Karpas-422 (cell line): ENCODE measurements around the gene DAB2IP. TPM values are rescaled to one million over a fixed set of nuclear protein-coding genes. Genes with fewer than 3 reads are reported as not detected.

ENCODE experiments used
- DNase-seq: peaks from one replicate; pipeline ENCODE4 v3.0.0-alpha.2; 2015
- H2AFZ ChIP-seq: fragments of 200-600 bp; sonication (generic); 2 replicates; pipeline ENCODE4 v1.6.1; 2014; ENCODE audit warnings: antibody characterized with exemption, low read length, mixed read lengths
- H3K27ac ChIP-seq: fragments of 200-600 bp; sonication (generic); 2 replicates; pipeline ENCODE4 v1.5.1; 2014; ENCODE audit warnings: mild to moderate bottlenecking, low read length, moderate library complexity
- H3K27me3 ChIP-seq: fragments of 200-600 bp; sonication (generic); 2 replicates; pipeline ENCODE4 v1.6.1; 2014; ENCODE audit warnings: low read length, mixed read lengths
- H3K36me3 ChIP-seq: fragments of 200-600 bp; sonication (generic); 2 replicates; pipeline ENCODE4 v1.6.1; 2014; ENCODE audit warnings: low read length, mixed read lengths; ENCODE audit not compliant: insufficient read depth
- H3K4me1 ChIP-seq: fragments of 200-600 bp; sonication (generic); 2 replicates; pipeline ENCODE4 v1.6.1; 2014; ENCODE audit warnings: mild to moderate bottlenecking, low read length, mixed read lengths
- H3K4me2 ChIP-seq: fragments of 200-600 bp; sonication (generic); 2 replicates; pipeline ENCODE4 v1.6.1; 2014; ENCODE audit warnings: low read length, low read depth, mild to moderate bottlenecking; ENCODE audit not compliant: poor library complexity, severe bottlenecking
- H3K4me3 ChIP-seq: fragments of 200-600 bp; sonication (generic); 2 replicates; pipeline ENCODE4 v1.5.1; 2014; ENCODE audit warnings: mild to moderate bottlenecking, antibody characterized with exemption, low read length, mixed read lengths
- H3K79me2 ChIP-seq: fragments of 200-600 bp; sonication (generic); 2 replicates; pipeline ENCODE4 v1.6.1; 2014; ENCODE audit warnings: mild to moderate bottlenecking, low read length, mixed read lengths
- H3K9ac ChIP-seq: fragments of 200-600 bp; sonication (generic); 2 replicates; pipeline ENCODE4 v1.6.0; 2014; ENCODE audit warnings: low read length
- H3K9me2 ChIP-seq: fragments of 200-600 bp; sonication (generic), shearing (Covaris generic); replicated peaks from 2 replicates; pipeline ENCODE4 v1.6.0; 2014; ENCODE audit warnings: mild to moderate bottlenecking, low read length, moderate library complexity; ENCODE audit not compliant: insufficient read depth
- H3K9me3 ChIP-seq: fragments of 300-700, 200-600 bp; sonication (generic); 2 replicates; pipeline ENCODE4 v1.6.1; 2014; ENCODE audit warnings: low read length, mixed read lengths
- H4K20me1 ChIP-seq: fragments of 200-600 bp; sonication (generic); 2 replicates; pipeline ENCODE4 v1.6.1; 2014; ENCODE audit warnings: mild to moderate bottlenecking, antibody characterized with exemption, low read length, low read depth; ENCODE audit not compliant: insufficient read depth
- total RNA-seq: library from RNA; depleted of rRNA; stranded (reverse); fragments of >200 nt; shearing (Covaris generic); gene quantifications from 2 replicates; pipeline ENCODE4 v1.2.3, GENCODE V29; 2014; ENCODE audit warnings: low replicate concordance

Gene DAB2IP
- total RNA-seq, 1 experiment from 2014 or later, result 1.3 TPM

GRCh38 chr9:121675969-121676822 lies 24.8 kb downstream of the DAB2IP start:
- Histone ChIP-seq H3K27ac (no peak overlapping the region), H3K9ac (no peak overlapping the region), H3K4me2 (no peak overlapping the region), H3K36me3 (no peaks in the 10 kb centered on the region), H3K4me1 (no peaks in the 10 kb centered on the region), H3K9me3 (no peaks in the 10 kb centered on the region), H3K4me3 (no peak overlapping the region), H3K79me2 (no peaks in the 10 kb centered on the region), H2AFZ (no peak overlapping the region), H3K9me2 (no peaks in the 10 kb centered on the region), H4K20me1 (no peaks in the 10 kb centered on the region), H3K27me3 (no peaks in the 10 kb centered on the region)
- DNase-seq, result no peak

- Histone ChIP-seq H3K27ac (no peak overlapping the region), H3K9me2 (no peaks in the 10 kb centered on the region), H3K4me3 (no peak overlapping the region), H3K79me2 (no peaks in the 10 kb centered on the region), H3K27me3 (no peaks in the 10 kb centered on the region), H3K9me3 (no peaks in the 10 kb centered on the region), H3K36me3 (no peaks in the 10 kb centered on the region), H3K4me1 (no peaks in the 10 kb centered on the region), H3K4me2 (no peak overlapping the region), H3K9ac (no peak overlapping the region), H4K20me1 (no peaks in the 10 kb centered on the region), H2AFZ (no peak overlapping the region)
- DNase-seq, result no peak
Measured at GRCh38 chr9:121676926-121677325, 25.5 kb downstream of the DAB2IP start.

DNA sequence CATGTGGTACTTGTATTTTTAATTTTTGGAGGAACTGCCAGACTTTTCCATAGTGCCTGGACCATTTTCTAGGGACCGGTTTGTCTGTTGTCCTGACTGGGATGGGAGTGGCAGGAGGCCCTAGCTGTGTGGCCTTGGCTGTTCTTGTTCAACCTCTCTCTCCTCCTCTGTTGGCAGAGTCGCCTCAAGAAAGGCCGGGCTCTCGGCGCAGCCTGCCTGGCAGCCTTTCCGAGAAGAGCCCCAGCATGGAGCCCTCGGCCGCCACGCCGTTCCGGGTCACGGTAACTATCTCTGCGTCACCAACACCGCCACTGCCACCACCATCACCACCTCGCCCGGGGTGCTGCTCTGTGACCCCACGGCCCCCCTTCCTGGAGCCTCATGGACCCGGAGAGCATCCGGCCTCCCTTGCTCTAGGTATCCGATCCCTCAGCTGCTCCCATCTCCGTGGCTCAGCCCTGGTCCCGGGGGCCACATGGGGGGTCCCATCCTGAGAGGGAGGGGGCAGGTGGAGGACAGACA lies 27.1 kb downstream of the DAB2IP start:
- H3K9me2 ChIP-seq, result no peaks in the 10 kb centered on the region
- no peak overlapping the region for H3K9ac ChIP-seq
- no peaks in the 10 kb centered on the region for H4K20me1 ChIP-seq
- H3K36me3 ChIP-seq, result no peaks in the 10 kb centered on the region
- no peak for DNase-seq
- H2AFZ ChIP-seq, result no peak overlapping the region
- H3K9me3 ChIP-seq, result no peaks in the 10 kb centered on the region
- no peak overlapping the region for H3K4me2 ChIP-seq
- H3K27me3 ChIP-seq, result no peaks in the 10 kb centered on the region
- no peaks in the 10 kb centered on the region for H3K4me1 ChIP-seq
- H3K79me2 ChIP-seq, result no peaks in the 10 kb centered on the region
- H3K4me3 ChIP-seq, result no peak overlapping the region
- H3K27ac ChIP-seq, result no peak overlapping the region

DNA sequence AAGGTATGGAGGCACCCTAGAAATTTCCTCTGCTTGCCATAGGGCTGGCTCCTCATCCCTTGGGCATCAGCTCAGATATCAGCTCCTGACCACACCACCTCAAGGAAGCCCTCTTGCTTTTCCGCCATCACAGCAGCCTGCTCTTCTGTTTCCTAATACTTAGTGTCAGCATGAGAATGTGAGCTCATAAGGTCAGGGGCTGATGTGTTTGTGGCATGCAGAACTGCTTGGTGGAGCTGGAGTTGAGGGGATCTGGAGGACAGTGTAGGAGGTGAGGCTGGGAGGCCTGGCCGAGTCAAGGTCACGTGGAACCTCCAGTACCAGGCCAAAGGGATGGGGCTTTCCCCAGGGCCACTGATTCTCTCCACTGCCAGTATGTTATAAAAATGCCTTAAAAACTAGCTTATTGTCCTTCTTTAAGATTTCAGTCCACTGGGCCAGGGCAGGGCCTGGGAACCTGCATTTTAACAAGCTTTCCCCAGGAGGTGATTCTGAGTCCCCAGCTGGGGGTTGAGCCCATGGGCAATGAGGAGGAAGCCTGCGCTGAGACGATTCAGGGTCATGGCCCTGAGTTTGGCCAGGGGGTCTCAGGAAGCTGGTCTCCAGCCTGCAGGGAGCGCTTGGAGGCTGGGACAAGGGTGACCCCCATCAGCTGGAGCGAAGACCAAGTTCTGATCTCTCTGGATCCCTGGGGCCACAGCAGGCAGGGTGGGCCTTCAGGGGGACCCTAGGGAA lies 28.6 kb downstream of the DAB2IP start:
- Histone ChIP-seq H3K36me3 (no peaks in the 10 kb centered on the region), H3K79me2 (no peaks in the 10 kb centered on the region), H2AFZ (no peak overlapping the region), H3K9me2 (no peaks in the 10 kb centered on the region), H3K9me3 (no peaks in the 10 kb centered on the region), H3K4me2 (no peak overlapping the region), H3K4me3 (no peak overlapping the region), H3K9ac (no peak overlapping the region), H4K20me1 (no peaks in the 10 kb centered on the region), H3K27me3 (no peaks in the 10 kb centered on the region), H3K4me1 (no peaks in the 10 kb centered on the region), H3K27ac (no peak overlapping the region)
- no peak for DNase-seq

DNA sequence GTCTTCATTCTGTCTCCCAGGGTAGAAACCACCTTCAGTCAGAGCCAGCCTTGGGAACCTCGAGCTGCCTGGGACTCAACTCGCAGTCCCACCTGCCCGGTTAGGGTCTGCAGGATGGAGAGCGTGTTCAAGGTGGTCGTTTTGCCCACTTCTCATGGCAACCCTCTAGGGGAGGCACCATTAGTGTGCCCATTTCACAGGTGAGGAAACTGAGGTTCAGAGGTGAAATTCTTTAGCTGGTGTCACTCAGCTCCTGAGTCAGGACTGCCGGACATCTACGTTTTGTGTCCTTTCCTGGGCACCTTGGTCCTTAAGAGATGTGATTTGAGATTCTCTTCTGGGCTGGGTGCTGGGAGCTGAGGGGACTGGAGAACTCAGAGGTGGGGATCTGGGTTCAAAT lies 30.0 kb downstream of the DAB2IP start:
- H3K9me2 ChIP-seq, result no peaks in the 10 kb centered on the region
- no peaks in the 10 kb centered on the region for H3K36me3 ChIP-seq
- no peaks in the 10 kb centered on the region for H3K4me1 ChIP-seq
- H3K9me3 ChIP-seq, result no peaks in the 10 kb centered on the region
- H4K20me1 ChIP-seq, result no peaks in the 10 kb centered on the region
- H3K27ac ChIP-seq, result no peak overlapping the region
- DNase-seq, result no peak
- no peak overlapping the region for H3K4me3 ChIP-seq
- H3K4me2 ChIP-seq, result no peak overlapping the region
- H3K9ac ChIP-seq, result no peak overlapping the region
- H2AFZ ChIP-seq, result no peak overlapping the region
- no peaks in the 10 kb centered on the region for H3K79me2 ChIP-seq
- no peaks in the 10 kb centered on the region for H3K27me3 ChIP-seq

DNA sequence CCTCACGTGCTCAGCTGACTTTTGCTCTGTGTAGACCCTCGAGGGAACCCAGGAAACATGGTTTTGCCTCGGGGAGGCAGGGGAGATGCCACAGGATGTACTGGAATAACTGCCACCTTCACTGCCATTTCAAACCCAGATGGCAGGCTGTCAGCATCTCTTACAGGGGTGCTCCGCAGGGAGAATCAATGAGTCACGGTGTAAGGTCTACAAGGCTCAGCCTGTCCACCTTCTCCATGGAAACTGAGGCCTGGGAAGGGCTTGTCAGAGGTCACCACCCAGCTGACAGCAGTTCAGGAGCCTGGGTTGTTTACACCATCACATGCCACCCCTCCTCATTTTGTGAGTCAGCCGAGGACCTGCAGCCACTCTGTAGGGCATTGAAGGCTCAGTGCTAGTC lies 30.8 kb downstream of the DAB2IP start:
- H3K9me3 ChIP-seq, result no peaks in the 10 kb centered on the region
- no peak overlapping the region for H2AFZ ChIP-seq
- H3K36me3 ChIP-seq, result no peaks in the 10 kb centered on the region
- no peak overlapping the region for H3K4me3 ChIP-seq
- H4K20me1 ChIP-seq, result no peaks in the 10 kb centered on the region; the same call in 1 of the 2 replicates
- H3K9ac ChIP-seq, result no peak overlapping the region
- no peak overlapping the region for H3K4me2 ChIP-seq
- DNase-seq, result no peak
- no peaks in the 10 kb centered on the region for H3K27me3 ChIP-seq
- no peaks in the 10 kb centered on the region for H3K4me1 ChIP-seq
- H3K9me2 ChIP-seq, result no peaks in the 10 kb centered on the region
- H3K27ac ChIP-seq, result no peak overlapping the region
- H3K79me2 ChIP-seq, result no peaks in the 10 kb centered on the region

DNA sequence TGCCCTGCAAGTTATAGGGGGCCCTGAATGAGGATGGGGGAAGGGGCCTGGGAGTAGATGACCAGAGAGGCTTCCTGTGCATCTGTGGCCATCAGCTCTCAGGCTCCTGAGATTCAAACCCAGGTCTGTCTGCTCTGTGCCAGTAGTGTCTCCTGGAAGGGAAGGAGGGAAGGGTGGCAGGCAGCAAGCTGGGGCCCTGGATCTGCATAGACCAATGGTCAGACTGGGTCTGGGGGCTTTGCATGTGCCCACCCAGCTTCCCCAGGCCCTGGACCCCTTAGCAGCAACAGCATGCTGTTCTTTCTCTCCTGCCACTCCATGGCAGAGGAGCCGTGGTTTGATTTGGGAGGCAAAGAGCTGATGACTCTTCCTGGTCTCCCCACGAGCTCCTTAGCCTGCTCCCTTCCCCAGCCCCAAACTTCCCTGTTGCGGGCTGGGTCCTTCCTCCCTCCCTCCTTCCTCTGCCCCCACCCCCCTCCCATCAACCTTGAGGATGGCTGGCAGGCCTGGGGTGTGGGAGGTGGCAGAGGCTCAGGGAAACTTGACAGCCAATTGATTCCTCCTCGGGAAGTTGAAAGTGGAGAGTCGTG lies 31.6 kb downstream of the DAB2IP start:
- H3K4me1 ChIP-seq, result no peaks in the 10 kb centered on the region
- H3K4me2 ChIP-seq, result no peak overlapping the region
- no peaks in the 10 kb centered on the region for H3K36me3 ChIP-seq
- no peaks in the 10 kb centered on the region for H3K9me2 ChIP-seq
- H2AFZ ChIP-seq, result no peak overlapping the region
- H3K27me3 ChIP-seq, result no peaks in the 10 kb centered on the region
- DNase-seq, result no peak
- H3K79me2 ChIP-seq, result no peaks in the 10 kb centered on the region
- no peak overlapping the region for H3K27ac ChIP-seq
- H3K9me3 ChIP-seq, result no peaks in the 10 kb centered on the region
- H3K9ac ChIP-seq, result no peak overlapping the region
- H4K20me1 ChIP-seq, result no peaks in the 10 kb centered on the region; the same call in 1 of the 2 replicates
- no peak overlapping the region for H3K4me3 ChIP-seq

DNA sequence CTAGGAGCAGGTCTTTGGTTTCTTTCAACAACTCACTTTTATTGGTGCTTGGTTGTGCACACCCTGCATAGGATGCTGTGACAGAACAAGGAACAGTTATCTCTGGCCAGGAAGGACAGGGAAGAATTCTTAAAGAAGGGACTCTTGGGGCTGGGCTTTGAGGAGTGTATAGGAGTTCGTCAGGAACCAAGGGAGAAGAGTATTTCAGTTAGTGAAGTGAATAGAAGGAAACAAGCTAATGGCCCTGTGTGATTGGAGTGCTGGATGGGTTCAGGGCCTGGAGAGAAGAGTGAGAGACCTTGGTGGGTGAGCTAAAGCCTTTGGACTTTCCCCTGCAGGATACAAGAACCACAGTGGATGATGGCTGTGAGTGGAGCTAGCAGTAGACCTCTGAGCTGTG lies 32.2 kb downstream of the DAB2IP start:
- H3K27ac ChIP-seq, result no peak overlapping the region
- no peaks in the 10 kb centered on the region for H3K36me3 ChIP-seq
- H3K4me2 ChIP-seq, result no peak overlapping the region
- H3K4me3 ChIP-seq, result no peak overlapping the region
- no peak for DNase-seq
- no peaks in the 10 kb centered on the region for H3K27me3 ChIP-seq
- no peaks in the 10 kb centered on the region; the same call in 1 of the 2 replicates for H4K20me1 ChIP-seq
- no peak overlapping the region for H3K9ac ChIP-seq
- H3K4me1 ChIP-seq, result no peaks in the 10 kb centered on the region
- no peaks in the 10 kb centered on the region for H3K9me2 ChIP-seq
- no peaks in the 10 kb centered on the region for H3K79me2 ChIP-seq
- no peaks in the 10 kb centered on the region for H3K9me3 ChIP-seq
- no peak overlapping the region for H2AFZ ChIP-seq
